C4-2B (cell line): ENCODE data around the gene WFDC1.

ENCODE experiments used
- H3K27ac ChIP-seq: fragments of 450-650 bp; 2 replicates; pipeline ENCODE4 v1.5.1; 2017
- ZFX ChIP-seq: fragments of 450-650 bp; IDR thresholded peaks from 2 replicates; pipeline ENCODE4 v1.6.1; 2017
- TF ChIP-seq, protein P1 (sequence below): fragments of 450-650 bp; conservative IDR thresholded peaks from 2 replicates; pipeline ENCODE4 v1.5.1; 2017; ENCODE audit warnings: mild to moderate bottlenecking

The WFDC1 gene

DNA sequence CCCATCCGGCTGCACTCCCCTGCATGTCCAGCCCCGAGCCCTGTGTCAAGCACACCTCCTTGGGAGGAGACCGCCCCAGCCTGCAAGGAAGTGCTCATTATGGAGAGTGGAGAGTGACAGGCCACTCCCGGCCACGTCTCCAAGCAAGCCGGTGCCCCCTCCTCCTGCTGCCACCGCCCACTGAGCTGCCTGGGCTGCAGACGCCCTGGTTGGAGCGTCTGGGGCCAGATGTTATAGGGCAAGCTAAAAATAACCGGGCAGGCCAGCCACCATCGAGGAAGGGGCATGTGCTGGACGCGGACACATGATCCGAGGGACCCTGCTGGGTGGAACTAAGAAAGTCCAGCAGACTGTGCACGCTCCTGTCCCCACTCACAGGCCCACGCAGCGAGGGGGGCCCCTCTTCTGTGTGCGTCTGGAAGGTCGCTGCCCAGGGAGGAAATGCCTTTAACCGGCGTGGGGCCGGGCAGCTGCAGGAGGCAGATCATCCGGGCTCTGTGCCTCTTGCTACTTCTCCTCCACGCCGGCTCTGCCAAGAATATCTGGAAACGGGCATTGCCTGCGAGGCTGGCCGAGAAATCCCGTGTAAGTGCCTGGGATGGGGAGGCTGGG lies at the start of gene WFDC1:
Gene WFDC1 (plus strand): TSS at position 348 of the 612 bp plus-strand sequence. CDS start 94 bp downstream, at position 442.
- no peak for TF ChIP-seq ZFX
- TF ChIP-seq, protein P1, sequence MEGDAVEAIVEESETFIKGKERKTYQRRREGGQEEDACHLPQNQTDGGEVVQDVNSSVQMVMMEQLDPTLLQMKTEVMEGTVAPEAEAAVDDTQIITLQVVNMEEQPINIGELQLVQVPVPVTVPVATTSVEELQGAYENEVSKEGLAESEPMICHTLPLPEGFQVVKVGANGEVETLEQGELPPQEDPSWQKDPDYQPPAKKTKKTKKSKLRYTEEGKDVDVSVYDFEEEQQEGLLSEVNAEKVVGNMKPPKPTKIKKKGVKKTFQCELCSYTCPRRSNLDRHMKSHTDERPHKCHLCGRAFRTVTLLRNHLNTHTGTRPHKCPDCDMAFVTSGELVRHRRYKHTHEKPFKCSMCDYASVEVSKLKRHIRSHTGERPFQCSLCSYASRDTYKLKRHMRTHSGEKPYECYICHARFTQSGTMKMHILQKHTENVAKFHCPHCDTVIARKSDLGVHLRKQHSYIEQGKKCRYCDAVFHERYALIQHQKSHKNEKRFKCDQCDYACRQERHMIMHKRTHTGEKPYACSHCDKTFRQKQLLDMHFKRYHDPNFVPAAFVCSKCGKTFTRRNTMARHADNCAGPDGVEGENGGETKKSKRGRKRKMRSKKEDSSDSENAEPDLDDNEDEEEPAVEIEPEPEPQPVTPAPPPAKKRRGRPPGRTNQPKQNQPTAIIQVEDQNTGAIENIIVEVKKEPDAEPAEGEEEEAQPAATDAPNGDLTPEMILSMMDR: no peak
- no peak within 1 kb of the TSS for H3K27ac ChIP-seq

GRCh38 chr16:84245956-84246678 lies 48.6 kb upstream of the WFDC1 start:
- TF ChIP-seq, protein P1: no peak
- TF ChIP-seq ZFX: no peak
- no peak overlapping the region for H3K27ac ChIP-seq

GRCh38 chr16:84246679-84247077 lies 48.0 kb upstream of the WFDC1 start:
- H3K27ac ChIP-seq: no peak overlapping the region
- no peak for TF ChIP-seq ZFX
- TF ChIP-seq, protein P1: no peak

- TF ChIP-seq, protein P1: no peak
- TF ChIP-seq ZFX: no peak
- no peak overlapping the region for H3K27ac ChIP-seq
These were observed 47.3 kb upstream of the WFDC1 start for GRCh38 chr16:84247331-84247730.

- no peak overlapping the region for H3K27ac ChIP-seq
- TF ChIP-seq ZFX: no peak
- TF ChIP-seq, protein P1: no peak
These were observed 46.8 kb upstream of the WFDC1 start for GRCh38 chr16:84247844-84248243.

DNA sequence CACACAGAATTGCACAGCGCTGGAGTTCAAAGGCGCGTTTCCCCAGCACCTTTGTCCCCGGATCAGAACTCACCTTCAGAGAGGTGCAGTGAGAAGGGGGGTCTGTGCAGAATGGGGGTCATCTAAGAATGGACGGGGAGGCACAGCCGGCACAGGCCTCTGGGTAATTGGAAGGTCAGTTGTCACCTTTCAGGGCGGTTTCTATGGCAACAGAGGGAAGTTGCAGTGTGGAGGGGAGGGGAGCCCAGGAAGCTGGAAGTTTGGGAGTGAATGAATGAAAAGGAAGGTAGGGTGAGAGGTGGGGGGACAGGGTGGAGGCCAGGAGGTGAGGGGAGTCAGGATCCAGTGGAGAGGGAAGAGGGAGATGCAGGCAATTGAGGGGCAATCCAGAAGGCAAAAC lies 42.5 kb upstream of the WFDC1 start:
- no peak overlapping the region for H3K27ac ChIP-seq

GRCh38 chr16:84253173-84253572 lies 41.5 kb upstream of the WFDC1 start:
- H3K27ac ChIP-seq: no peak overlapping the region
- TF ChIP-seq, protein P1: no peak
- TF ChIP-seq ZFX: no peak

More for the DNA sequence above, 42.5 kb upstream of the WFDC1 start:
- TF ChIP-seq ZFX: no peak
- TF ChIP-seq, protein P1: no peak
